Measurements from ENCODE around the gene SH2D7.

SH2D7 gene

DNA sequence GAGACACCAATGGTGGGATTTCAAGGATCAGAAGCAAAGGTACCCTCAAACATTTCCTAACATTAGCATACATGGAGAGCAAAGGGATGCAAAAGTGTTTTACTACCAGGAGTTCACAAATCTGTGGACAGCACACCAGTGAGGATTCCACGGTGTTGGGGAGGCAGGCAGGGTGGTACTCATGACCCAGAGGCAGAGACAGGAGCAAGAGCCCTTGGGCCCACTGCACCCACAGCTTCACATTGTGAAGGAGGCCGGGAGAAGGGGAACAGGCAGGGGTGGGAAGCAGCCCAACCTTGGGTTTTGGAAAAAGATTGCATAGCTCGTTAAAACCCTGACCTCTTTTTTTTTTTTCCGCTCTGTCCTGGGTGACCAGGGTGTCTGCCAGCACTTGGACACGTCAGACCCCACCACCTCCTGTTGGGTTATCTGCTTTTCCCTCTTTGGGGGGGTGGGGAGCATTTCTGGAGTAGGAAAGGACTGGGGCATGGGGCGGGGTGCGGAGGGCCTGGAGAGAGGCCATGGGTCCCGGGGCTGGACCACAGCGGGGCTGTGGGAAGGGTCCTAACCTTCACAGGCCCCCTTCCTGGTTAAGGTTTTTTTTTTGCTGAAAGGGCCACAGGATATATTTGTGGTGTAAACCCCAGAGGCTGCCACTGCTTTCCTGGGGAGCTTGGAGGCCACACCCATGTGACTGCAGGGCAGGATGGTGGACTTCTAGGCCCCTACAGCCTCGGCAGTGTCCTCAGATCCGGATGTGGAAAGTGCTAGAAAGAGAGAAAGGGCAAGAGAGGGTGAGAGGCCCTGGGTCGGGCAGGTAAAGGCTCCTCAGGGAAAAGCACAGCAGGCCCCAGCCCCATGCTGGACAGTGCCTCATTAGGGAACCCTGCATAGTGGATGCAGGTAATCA is 12.5 kb downstream of the SH2D7 start:
- no peak for DNase-seq

DNA sequence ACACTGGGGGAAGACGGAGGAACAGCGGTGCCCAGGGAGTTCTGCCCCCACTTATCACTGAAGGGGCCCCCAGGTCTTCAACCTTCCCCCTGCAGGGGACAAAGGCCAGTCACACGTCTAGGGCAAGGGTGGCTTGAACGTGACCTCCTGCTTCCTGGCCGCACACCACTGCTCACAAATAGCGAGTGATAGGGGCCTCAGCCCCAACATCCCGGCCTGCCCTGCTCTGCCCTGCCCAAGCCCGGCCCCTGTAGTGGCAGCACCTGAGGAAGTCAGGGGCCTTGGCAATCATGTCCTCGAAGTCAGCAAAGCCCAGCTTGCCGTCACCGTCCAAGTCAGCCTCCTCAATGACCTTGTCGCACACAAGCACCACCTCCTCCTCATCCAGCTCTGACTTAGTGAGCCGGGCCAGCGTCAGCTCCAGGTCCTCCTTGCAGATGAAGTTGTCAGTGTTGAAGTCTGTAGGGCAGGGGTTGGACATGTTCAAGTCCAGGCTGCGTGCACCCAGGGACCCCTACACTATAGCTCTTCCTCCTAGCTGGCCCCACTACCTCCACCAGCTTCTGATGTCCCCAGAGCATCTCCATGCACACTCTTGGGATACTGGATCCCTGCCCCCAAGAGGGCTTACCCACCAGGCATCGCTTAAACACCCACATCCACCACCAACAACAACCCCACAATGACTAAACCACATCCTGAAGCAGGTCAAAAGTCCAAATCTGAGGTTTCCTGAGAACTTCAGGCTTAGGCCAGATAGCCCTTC is 13.3 kb downstream of the SH2D7 start:
- DNase-seq, result no peak

DNA sequence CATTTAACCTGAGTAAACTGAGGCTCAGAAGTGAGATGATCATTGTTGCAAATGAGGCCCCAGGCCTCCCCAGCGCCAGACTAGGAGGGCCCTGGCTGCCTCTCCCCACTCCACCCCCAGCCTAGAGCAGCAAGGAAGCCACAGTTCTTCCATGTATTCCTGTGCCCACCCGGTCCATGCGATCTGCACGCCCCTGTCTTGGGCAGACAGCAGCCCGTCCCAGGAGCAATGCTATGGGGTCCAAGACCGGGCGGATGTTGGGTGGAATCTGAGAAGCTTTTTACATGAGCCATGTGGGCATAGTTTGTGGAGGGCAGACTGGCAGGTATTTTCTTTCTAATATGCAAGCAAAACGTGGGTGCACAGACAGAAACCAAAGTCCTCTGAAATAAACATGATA is 15.1 kb downstream of the SH2D7 start:
- DNase-seq, result no peak

DNA sequence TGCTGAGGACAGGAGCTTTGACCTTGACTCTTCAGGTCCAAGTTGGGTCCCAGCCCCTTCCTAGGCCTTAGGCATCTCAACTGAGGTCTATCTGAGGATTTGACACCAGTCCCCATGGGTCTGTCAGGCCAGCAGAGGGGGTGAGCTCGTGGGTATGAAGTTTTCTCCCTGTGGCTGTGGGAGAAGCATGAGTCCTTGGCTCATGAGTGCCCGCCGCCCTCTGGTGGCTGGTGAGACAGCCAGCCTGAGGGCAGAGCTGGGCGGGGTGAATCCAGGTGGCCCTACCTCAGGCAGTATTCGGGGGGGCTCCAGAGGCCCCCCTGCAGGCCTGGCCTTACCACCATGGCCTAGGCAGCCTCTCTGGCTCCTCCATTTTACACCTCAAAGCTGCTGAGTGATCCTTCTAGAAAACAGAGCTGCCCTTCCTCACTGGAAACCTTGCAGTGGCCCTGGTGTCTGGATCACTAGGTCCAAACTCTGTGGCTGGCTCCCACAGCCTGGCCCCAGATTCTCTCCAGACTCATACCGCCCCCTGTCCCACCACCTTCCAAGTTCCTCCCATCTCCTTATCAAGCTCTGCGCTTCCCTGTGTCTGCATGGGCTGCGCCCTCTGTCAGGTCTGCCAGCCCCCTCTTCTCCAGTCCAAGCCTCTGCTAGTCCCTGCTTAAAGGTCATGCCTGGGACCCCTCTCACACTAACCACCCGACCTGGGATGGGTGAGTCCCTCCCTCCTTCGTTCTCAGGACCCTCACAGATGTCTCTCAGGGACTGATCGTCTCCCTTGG is 16.1 kb downstream of the SH2D7 start:
- DNase-seq, result peak; percentile 17

DNA sequence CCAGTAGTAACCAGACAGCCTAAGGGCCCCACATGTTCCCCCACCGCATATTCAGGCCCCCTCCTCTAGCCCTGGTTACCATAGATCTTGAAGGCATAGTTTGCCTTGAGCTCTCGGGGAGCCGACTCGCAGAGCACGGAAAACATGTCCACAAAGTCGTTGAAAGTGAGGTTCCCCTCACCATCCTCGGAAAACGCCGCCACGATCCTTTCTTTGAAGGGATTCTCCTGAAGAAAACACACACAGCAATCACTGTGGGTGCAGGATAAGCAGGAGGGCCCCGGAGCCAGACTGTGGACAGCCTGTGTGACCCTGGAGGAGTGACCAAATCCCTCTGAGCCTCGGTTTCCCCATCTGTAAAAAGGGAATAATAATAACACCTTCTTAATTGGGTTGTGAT is 16.8 kb downstream of the SH2D7 start:
- no peak for DNase-seq

DNA sequence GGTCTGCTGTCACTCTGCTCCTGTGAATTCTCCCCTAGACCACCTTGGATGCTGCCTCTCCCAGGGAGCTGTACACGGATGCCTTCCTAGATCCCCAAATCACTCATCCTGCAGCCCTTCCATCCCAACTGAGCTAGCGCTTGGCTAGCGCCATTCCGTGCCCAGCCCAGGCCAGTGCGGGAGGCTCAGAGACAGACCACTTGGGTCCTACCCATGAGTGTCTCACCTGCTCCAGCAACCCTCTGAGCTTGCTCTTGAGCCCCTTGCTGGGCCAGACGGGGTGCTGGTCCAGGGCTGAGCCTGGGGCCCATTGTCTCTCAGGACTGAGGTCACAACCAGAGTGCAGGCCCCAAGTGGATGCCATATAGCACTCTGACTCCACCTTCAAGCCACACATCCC is 17.7 kb downstream of the SH2D7 start:
- DNase-seq, result no peak

DNA sequence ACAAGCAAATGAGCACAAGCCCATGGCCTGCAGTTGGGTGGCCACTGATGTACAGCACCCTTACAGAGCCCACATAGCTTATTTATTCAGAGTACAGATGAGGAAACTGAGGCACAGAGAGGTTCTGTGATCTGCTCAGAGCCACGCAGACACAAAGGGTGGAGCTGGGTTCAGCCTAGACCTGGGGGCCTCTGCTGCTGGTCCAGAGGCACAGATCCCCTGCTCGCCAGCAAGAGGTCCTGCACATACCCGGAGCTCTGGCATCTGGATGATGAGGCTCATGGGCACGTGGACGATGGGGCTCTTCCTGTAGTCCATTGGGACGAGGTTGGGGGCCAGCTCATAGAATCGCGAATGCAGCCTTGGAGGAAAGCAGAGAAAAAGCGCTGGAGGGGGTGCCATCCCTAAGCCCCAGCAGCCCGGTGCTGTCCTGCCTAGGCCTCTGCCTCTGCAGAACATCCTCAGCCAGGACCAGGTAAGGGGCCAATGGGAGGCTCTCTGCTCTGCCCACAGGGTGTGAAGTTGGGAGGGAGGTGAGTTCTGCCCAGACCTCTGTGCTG is 18.6 kb downstream of the SH2D7 start:
- DNase-seq, result no peak

DNA sequence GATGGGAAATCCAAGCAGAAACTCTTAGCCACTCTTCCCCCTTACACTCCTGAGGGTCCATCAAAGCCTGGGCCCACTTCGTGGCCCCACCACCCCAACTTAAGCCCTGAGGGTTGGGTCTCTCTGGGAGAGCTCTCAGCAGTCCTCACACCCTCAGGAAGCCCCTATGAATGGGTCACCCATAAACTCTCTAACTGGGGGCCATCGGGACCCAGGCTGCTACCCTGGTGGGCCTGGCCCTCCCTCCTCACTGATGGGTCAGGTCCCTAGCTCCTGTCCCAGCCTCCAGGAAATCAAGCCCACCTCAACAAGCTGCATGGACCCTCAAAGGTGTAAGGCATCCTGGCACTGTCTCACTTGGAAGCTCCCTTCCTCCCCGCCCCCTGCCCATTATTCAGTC is 19.4 kb downstream of the SH2D7 start:
- no peak for DNase-seq

DNA sequence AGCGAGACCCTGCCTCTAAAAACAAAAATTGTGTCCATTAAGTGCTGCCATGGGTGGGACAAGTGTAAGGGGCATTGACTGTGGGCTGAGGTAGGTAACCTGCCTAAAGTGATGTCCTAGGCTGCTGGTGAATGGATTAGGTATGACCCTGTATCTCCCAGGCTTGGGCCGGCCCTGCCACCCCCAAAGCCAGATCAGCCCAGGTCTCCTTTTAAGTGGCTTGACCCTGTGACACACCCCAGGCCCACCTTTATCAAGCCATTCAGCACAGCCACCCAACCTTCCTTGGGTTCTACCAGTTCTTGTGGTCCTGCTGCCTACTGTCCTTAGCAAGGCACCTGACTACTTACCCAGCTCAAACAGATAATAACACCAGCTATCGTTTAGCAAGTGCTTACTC is 20.2 kb downstream of the SH2D7 start:
- no peak for DNase-seq

DNA sequence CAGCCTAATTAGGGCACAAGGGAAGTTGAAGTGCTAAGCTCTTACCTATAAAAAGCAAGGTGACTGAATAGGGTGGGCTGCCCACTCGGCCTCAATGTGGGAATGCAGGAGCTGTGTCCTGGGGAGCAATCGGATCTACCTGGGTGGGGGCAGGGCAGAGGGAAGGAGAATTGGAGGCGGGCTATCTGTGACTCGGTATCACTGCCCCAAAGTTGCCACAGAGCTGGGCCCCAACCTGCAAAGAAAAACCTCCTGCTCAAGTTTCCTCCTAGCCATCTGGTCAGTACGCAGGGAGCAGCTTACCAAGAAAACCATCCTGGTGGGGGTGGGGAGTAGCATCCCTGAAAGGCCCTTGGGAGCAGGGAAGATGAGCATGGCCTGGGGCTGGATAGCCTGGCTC is 28.2 kb downstream of the SH2D7 start:
- no peak for DNase-seq

DNA sequence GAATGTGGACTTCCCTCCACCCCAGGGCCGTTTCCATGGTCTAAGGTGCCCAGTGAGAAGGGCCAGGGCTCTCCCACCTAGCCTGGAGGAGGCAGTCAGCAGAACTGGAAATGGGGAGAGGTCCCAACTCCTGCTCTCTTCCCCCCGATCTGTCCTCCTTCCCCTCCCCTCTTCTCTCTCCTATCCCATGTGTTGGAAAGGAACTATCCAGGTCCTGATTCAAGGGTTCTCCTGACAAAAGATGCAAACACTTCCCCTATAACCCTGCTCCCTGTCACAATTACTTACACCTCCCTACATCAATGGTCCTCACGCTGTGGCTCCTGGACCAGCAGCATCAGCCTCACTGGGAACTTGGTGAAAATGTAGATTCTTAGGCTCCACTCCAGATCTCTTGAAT is 32.9 kb downstream of the SH2D7 start:
- DNase-seq, result no peak

DNA sequence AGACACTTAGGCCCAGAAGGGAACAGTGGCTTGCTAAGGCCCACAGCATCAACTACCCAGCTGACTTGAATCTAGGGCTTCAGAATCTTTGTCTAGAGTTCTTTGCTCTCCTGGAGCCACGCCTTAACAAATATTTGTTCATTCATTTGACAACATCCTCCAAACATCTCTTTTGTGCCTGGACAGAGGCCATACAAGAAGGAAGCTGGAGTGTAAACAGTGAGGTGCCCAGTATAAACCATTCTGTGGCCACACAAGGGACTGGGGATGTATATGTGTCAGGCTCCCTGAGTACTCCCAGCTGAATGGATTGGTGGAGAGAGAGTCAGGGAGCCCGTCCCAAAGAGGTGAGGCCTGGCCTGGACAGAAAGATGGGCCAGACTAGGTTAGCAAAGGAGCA is 35.5 kb downstream of the SH2D7 start:
- no peak for DNase-seq

DNA sequence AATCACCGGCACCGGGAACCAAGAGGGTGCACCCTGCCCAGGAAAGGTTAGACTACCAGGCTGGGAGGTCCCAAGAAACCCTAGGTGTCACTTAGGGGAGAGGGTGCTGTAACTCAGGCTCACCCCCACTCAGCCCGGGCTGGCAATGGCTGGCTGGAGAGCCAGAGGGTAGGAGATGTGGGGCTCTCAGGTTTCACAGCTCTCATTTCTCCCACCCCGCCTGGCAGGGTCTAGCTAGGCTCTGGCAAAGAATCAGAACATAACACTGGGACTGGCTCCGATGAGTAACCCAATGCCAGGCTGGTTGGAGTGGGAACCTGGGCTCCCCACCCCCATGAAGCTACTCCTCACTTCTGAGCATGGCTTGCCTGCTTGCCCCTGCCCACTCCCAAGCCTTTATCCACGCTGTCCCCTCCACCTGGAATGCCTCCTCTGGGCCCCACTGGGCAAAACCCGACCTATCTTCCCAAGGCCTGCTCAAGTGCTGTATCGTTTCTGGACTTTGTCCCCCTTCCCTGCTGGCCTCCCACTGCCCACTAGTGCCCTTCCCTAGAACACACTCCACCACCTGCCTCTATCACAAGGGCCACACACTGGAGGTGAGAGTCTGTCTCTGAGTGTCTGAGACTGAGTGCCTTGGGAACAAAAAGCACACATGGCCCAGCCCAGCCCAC is 36.9 kb downstream of the SH2D7 start:
- DNase-seq, result no peak

DNA sequence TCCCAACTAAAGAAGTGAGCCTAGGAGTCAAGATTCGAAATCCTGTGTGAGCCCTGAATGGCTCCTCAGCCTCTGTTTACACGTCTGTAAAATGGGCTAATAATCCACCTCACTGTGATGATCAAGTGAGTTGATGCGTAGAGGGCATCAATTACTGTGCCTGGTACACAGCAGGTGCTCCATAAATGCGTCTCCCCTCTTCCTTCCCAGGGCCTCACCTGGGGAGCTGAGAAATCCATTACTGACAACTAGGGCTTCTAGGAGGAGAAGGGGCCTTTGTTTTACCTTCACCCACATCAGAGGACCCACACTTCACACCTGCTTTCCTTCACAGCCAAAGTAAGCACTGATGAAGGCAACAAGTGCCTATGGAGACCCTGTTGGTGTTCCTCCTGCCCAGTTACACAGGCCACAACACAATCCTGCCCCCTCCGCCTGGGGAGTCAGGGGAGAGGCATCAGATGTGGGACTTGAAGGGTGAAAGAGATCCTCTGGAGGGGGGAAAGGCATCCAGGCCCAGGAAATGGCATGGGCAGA is 37.5 kb downstream of the SH2D7 start:
- no peak for DNase-seq

DNA sequence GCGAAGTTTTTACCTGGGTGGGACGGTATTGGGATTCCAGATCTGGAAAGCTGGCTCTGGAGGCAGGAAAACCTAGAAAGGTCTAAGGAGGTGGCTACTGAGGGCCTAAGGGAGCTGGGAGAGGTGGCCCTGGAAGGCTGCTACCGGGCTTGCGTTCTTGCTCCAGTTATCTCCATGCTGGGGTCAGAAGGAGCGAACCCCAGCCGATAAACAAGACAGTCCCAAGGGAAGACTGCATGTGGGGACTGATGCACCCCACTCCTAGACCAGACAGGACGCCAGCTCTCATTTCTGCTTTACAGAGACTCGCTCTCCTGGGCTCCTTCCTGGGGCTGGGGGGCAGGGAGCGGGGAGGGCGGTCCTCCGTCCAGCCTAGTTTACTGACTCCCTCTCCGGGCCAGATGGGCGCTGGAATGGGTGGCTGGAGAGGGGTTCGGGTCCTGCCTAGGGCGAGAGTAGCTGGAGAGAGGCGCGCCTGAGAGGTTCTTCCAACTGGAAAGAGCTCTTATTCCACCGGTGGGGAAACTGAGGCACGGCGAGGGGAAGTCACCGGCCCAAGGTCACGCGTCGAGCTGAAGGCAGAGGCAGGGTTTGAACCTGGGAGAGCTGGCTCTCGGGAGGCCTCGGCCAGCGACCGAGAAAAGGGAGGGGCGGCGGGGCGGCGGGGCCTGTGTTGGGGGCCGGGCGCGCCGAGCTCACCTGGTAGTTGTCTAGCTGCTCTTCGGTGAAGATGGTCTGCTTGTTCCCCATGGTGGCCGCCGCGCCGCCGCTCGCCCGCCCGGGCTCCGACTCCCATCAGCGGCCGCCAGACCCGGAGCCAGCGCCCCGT is 38.3 kb downstream of the SH2D7 start:
- no peak for DNase-seq

DNA sequence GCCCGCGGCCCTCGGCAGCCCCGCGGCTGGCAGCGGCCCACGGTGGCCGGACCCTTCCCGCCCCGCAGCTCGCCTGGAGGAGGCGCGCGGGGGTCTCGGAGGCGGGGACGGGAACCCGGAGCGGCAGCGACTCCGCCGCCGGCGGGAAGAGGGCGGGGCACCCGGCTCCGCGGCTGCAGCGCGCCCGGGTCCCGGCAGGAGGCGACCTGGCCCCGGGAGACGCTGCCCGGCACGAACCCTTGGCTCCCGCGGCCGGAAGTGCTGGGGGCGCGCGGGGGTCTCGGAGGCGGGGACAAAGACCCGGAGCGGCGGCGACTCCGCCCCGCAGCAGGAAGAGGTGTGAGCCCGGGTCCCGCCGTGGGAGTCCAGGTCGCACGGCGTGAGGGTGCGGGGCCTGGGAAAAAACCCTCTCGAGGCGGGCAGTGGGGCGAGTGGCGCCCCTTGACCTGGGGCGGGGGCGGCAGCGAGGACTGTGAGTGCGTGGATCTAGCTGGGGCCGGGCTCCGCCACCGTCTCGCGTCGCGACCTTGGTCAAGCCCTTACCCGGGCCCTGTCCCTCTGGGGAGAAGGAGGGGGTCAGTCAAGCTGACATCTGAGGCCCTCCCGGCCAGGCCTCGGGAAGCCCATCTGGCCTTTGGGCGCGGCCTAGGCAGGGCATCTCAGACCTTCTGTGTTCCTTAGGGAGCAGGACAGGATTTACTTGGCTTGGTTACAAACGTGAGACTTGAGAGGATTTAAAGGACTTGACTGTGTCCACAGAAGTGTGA is 39.1 kb downstream of the SH2D7 start, which contains the start of gene CIB2:
Gene CIB2 (minus strand): TSS at position 151 of the 767 bp plus-strand sequence. CDS start 230 bp downstream, outside the sequence.
- no peak for DNase-seq

DNA sequence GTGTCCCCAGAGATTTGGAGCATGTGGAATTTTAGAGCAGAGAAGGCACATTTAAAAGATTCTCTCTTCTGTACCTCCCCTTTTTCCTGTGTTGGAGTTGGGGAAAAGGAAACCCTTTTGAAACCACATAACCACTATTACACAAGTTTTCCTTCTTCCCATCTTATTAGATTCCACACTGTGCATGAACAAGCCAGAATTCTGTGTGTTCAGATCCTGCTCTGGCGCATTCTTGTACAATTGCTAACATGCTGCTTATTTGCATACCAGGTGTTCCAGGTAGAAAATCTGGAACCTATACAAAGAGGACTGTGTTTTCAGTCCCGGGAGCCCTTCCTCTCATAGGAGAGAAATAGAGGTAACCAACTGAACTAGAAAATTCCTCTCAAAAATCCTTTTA is 41.4 kb downstream of the SH2D7 start:
- no peak for DNase-seq

DNA sequence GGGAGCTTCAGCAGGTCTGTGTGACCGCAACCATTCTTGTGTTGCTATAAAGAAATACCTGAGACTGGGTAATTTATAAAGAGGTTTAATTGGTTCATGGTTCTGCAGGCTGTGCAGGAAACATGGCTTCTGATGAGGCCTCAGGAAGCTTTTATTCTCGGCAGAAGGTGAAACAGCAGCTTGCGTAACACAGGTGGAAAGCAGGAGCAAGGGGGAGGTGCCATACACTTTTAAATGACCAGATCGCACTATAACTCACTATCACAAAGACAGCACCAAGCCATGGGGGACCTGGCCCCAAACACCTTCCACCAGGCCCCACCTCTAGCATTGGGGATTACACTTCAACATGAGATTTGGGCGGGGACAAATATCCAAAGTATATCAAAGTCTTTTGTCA is 47.2 kb downstream of the SH2D7 start:
- no peak for DNase-seq

DNA sequence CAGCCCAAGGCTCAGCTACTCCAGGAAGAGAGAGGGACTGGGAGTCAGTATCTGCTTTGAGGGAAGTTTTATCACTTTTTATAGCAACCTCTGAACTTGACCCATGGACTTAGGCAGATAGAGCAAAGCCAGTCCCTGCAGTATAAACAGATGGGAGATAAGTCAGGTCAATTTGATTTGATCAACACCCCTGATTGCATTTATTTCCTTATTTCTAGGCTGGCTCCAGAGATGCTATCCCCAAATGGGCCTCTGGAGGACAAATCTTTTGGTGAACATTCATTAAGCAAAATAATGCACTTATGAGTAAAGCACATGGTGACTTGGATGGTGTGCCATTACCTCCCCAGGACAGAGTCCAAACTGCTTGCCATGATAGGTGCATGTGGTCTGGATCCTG is 47.9 kb downstream of the SH2D7 start:
- DNase-seq, result no peak

DNA sequence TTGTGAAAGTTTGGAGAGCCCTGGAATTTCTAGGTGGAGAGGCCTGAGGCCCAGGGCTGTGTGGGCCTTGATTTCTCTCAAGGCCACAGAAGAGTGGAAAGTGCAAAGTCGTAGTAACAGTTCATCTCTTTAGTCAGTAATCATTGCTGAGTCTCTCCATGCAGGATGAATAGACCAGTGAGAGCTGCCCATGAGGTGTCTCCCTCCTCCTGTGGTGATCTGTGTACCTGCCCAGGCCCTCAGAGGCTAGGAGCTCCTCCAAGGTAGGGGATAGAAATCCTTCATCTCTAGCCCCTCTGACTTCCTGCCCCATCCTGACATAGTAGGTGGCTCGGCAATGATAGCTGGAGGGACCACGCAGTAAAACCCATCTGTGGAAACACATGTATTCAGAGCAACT is 50.0 kb downstream of the SH2D7 start:
- DNase-seq, result no peak

Data from SIG-M5 (cell line).